Hematopoietic multipotent progenitor cell treated with erythropoietin and hydrocortisone succinate and interleukin-3 and kit ligand, for 15 days (in vitro differentiated cells): Measurements from ENCODE around the gene NEMF.
"Not testable (repeated sequence)": the region's sequence is repeated elsewhere in the genome, so short reads cannot be mapped to it uniquely, and the experiment has no call there.

Experiments used
- DNase-seq: peaks from one replicate; pipeline ENCODE4 v3.0.0-alpha.2; 2015; ENCODE audit warnings: low spot score

Gene NEMF

GRCh38 chr14:49746476-49746875, 106.1 kb downstream of the NEMF start:
- not testable (repeated sequence) for DNase-seq

DNA sequence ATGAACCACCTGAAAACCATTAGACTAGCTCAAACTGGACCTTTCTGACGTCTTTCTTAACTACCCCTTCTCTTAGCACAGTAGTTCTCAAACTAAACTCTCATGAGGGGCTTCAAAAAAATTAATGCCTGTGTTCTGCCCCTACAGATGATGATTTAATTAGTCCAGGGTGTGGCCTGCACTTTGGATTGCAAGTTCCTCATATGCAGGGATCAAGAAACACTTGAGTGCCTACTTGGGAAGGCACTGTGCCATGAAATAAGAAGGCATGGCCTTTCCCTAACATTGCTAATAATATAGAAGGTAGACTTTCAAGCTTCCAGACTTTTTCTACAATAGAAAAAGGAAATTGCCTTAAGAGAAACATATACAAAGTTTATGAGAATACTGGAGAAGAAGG, 107.4 kb downstream of the NEMF start:
- no peak for DNase-seq

DNA sequence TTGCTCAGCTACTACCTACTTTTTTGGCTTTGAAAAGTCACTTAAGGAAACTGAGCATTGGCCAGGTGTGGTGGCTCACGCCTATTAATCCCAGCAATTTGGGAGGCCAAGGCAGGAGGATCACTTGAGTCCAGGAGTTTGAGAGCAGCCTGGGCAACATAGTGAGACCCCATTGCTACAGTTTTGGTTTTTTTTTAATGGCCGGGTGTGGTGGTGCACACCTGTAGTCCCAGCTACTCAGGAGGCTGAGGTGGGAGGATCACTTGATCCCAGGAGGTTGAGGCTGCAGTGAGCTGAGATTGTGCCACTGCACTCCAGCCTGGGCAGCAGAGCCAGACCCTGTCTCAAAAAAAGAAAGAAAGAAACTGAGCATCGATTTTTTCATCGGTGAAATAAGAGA, 116.9 kb downstream of the NEMF start:
- not testable (repeated sequence) for DNase-seq

DNA sequence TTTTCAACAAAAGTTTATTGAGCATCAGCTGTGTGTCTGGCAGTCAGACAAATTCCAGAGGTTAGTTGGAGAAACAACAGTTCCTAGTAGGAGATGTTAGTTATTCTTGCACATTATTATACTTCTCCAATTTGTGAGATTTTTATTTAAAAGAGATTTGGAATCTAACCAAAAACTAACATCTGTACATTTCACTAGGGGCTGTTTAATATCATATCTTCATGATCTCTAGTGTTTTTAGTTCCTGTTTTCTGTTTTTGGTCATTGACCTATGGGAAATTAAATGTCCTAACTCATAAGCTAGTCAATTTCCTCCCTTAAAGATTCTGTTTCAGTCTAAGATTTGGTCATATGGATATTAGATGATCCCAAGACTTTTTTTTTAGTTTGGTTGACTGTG, 118.8 kb downstream of the NEMF start:
- DNase-seq, result no peak

- DNase-seq, result no peak
Observed at GRCh38 chr14:49732896-49733295, 119.7 kb downstream of the NEMF start.
